GM19438 (cell line): ENCODE measurements around the gene TMEM63C.

Experiments
- ATAC-seq: cut with Tn5 transposase; IDR thresholded peaks from one replicate; pipeline ENCODE4 v1.9.1; 2021; ENCODE audit warnings: low read depth; ENCODE audit not compliant: unreplicated experiment

Gene TMEM63C

GRCh38 chr14:77181603-77182437 lies at the start of gene TMEM63C:
TMEM63C (plus strand) TSS chr14:77181798; CDS start chr14:77218814, 37,016 bp downstream.
- peak; percentile 62 for ATAC-seq

- ATAC-seq, result no peak
Measured at GRCh38 chr14:77131871-77132486, 49.6 kb upstream of the TMEM63C start.

- ATAC-seq, result no peak
Measured at GRCh38 chr14:77133720-77134338, 47.8 kb upstream of the TMEM63C start.

- no peak for ATAC-seq
Measured at GRCh38 chr14:77139022-77139421, 42.6 kb upstream of the TMEM63C start.

GRCh38 chr14:77139540-77140358 lies 41.8 kb upstream of the TMEM63C start:
- no peak for ATAC-seq

GRCh38 chr14:77140359-77141213 lies 41.0 kb upstream of the TMEM63C start:
- no peak for ATAC-seq

GRCh38 chr14:77141214-77142004 lies 40.2 kb upstream of the TMEM63C start, which contains the start of gene ZDHHC22:
ZDHHC22 (minus strand) TSS chr14:77141791; CDS start chr14:77139738, 2,053 bp downstream.
- ATAC-seq, result no peak

- ATAC-seq, result no peak
Measured at GRCh38 chr14:77142005-77142800, 39.4 kb upstream of the TMEM63C start.

GRCh38 chr14:77143071-77143470 lies 38.5 kb upstream of the TMEM63C start:
- no peak for ATAC-seq

GRCh38 chr14:77144412-77145115 lies 37.0 kb upstream of the TMEM63C start:
- ATAC-seq, result no peak

- no peak for ATAC-seq
Measured at GRCh38 chr14:77145975-77146740, 35.4 kb upstream of the TMEM63C start.

- no peak for ATAC-seq
Measured at GRCh38 chr14:77148510-77149231, 32.9 kb upstream of the TMEM63C start.

- ATAC-seq, result no peak
Measured at GRCh38 chr14:77151245-77151644, 30.4 kb upstream of the TMEM63C start.

GRCh38 chr14:77151918-77152588 lies 29.5 kb upstream of the TMEM63C start:
- ATAC-seq, result no peak

GRCh38 chr14:77153802-77154201 lies 27.8 kb upstream of the TMEM63C start:
- no peak for ATAC-seq

- ATAC-seq, result no peak
Measured at GRCh38 chr14:77154421-77154820, 27.2 kb upstream of the TMEM63C start.
